GM12874 (cell line): ENCODE measurements around the gene LHFPL3.

Source experiments
- TF ChIP-seq, protein P1 (sequence below): IDR thresholded peaks from 2 replicates; pipeline ENCODE4 v1.5.1; 2011; ENCODE audit warnings: low read depth, mild to moderate bottlenecking, control low read depth, low read length, moderate library complexity; ENCODE audit not compliant: insufficient read depth

Gene LHFPL3

DNA sequence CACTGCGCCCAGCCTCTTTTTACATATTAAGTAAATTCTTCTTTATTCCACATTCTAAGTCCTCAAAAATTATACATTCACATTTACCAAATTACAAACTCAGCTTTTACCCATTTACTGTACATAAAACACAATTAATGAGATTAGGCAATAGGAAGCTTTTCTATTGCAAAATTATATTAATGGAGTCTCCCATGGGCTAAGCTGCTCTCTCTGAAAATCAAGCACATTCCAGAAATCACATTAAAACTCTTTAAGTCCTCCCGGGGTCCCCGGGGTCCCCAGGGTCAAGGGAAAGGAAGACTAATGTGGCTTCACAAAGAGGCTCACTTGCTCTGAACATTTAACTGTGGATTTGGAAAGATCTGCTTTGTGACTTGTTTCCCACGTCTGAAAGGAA is 558.2 kb downstream of the LHFPL3 start:
- TF ChIP-seq, protein P1, sequence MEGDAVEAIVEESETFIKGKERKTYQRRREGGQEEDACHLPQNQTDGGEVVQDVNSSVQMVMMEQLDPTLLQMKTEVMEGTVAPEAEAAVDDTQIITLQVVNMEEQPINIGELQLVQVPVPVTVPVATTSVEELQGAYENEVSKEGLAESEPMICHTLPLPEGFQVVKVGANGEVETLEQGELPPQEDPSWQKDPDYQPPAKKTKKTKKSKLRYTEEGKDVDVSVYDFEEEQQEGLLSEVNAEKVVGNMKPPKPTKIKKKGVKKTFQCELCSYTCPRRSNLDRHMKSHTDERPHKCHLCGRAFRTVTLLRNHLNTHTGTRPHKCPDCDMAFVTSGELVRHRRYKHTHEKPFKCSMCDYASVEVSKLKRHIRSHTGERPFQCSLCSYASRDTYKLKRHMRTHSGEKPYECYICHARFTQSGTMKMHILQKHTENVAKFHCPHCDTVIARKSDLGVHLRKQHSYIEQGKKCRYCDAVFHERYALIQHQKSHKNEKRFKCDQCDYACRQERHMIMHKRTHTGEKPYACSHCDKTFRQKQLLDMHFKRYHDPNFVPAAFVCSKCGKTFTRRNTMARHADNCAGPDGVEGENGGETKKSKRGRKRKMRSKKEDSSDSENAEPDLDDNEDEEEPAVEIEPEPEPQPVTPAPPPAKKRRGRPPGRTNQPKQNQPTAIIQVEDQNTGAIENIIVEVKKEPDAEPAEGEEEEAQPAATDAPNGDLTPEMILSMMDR: no peak

DNA sequence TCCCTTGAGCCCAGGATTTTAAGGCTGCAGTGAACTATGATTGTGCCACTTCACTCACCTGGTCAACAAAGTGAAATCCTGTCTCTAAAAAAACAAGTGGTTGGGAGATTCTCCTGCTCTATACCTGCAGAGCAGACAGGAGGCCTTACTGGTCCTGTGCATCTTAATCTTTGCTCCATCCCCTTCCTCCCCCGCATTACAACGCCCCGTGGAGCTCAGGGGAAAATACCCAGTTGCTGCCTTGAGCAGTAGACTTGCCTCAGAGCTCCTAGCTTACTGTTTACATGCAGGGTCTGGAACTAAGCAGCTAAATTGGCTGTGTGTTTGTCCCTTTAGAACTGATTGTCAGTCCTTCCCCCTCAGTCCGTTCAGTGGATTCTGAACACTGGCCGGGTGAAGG is 561.8 kb downstream of the LHFPL3 start:
- TF ChIP-seq, protein P1: no peak

DNA sequence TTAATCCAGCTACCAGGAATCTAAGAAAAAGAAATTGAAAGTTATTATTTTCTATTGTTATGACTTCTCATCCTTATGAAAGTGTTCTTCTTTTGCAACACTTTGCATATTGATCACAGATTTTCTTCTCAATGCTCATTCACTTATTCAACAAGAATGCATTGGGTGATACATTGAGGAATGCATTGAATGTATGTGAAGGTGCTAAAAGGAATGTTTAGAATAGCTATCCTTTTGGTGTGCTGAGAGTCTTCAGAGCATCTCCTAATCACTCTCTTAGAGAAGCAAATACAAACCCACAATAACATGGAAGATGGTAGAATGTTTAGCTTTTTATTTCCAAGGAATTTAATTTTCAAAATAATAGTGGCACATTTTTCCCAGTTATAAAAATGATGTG is 563.5 kb downstream of the LHFPL3 start:
- TF ChIP-seq, protein P1: no peak

DNA sequence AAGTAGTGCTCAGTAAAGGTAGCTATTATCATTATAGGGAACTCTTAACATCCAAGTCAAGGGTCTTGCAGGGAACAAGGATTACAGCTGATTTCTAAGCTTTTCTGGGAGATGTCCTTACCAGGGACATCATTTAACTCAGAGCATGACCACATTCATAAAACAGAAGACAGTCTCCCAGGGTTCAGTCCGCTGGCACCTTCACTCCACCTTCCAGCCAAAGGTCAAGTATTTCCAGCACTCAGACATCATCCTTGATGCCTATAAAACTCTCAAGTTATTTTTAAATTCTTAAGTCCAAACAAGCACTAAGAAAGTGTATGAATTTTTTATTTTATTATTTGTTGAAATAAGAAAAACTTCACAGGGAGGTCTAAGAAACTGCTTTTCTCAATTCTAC is 565.9 kb downstream of the LHFPL3 start:
- TF ChIP-seq, protein P1: no peak

DNA sequence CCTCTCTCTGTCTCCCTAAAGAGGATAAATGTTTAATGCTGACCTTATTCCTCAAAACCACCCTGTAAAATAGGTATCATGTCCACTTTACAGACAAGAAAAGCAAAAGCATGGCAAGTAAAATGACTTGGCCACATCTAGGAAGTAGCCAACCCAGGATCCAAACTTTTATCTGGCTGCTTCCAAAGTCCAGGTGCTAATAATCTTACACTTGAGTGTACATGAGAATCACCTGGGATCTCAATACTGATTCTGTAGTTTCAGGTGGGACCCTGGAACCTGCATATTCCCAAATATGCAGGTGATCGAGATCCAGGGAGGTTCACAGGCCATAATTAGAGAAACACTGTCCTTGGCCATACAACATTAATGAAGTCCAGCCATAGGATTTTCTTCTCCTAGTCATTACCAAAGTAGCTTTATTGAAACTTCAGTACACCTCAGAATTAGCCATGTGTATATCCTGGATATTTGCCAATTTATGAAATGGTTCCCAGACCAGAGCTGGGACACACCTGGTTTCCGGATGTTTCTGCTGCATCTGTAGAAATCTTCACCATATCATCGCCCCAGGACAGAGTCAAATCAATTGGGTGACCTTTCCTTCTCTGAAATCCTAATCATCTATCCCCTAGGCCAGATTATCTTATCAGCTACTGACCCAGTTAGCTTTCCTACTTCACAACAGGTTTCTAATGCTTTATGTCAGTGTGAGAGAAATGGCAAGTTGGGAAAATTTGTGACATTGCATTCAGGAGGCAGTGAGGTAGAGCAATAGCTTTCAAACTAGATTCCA is 566.5 kb downstream of the LHFPL3 start:
- TF ChIP-seq, protein P1: no peak

DNA sequence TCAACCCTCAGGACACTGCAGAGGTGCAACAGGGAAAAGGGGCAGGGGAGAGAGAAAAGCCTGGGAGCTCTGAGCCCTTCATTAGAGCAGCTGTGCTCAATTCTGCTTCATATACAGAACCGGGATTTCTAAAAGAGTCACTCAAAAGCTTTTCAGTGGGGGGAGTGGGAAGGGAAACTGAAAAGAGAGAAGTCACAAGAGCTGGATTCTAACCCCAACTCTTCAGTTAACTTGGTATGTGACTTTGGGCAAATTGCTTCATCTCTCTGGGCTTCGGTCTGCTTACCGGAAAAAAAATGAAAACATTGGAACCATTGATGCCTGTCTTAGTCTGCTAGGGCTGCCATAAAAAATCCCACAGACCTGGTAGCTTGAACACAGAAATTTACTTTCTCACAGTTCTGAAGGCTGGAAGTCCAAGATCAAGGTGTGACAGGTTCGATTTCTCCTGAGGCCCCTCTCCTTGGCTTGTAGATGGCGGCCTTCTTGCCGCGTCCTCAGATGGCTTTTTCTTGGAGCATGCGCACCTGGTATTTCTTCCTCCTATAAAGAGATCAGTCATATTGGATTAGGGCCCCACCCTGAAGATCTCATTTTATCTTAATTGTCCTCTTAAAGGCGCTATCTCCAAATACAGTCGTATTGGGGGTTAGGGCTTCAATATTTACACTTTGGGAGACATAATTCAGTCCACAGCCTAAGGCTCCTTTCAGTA is 567.3 kb downstream of the LHFPL3 start:
- TF ChIP-seq, protein P1: no peak

DNA sequence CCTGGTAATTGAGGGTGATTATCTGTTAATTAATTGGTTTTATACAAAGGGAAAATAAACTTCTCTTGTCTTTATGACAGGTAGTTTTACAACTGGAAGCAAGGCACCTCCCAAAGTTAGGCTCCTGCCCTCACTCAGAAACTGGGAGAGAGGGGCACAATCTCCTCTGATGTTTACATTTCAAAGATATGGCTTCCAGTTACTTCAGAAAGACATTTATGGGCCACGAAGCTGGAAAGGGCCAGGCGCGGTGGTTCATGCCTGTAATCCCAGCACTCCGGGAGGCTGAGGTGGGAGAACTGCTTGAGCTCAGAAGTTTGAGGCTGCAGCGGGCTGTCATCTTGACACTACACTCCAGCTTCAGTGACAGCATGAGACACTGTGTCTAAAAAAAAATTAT is 570.0 kb downstream of the LHFPL3 start:
- TF ChIP-seq, protein P1: no peak
